GOT3 (cell line): ENCODE data around the gene LDAF1.
"Not testable (repeated sequence)": the region's sequence is repeated elsewhere in the genome, so short reads cannot be mapped to it uniquely, and the experiment has no call there.

Experiments used
- DNase-seq: peaks from one replicate; lab custom pipeline; 2025; ENCODE audit warnings: mixed read lengths; lab: John Stamatoyannopoulos, UW

The LDAF1 gene

DNA sequence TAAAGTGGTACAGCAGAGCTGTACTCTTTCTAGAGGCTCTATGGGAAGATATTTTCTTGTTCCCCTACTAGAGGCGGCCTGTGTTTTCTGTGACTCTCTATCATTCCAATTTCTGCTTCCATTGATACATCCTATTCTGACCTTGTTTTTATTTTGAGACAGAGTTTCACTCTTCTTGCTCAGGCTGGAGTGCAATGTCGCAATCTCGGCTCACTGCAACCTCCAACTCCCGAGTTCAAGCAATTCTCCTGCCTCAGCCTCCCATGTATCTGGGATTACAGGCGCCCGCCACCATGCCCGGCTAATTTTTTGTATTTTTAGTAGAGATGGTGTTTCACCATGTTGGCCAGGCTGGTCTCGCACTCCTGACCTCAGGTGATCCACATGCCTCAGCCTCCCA is 36.9 kb downstream of the LDAF1 start:
- DNase-seq, result not testable (repeated sequence)

DNA sequence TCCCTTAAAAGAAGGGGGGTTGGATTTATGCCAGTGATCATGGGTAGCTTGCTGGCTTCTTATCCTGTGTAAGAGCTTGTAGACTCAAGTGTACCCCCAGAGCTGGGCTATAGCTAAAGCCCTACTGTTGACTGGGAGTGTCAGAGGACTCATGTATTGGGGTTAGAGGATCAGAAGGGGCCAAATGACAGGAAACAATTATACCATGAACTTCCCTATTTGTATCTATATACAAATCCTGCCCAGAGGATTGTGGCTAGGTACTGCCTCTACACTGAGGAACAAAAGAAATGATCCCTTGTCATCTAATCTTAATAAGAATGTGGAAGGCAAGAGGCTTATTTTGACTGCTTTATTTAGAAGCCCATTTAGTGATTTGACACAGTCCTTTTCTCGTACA is 38.6 kb downstream of the LDAF1 start:
- DNase-seq, result no peak

DNA sequence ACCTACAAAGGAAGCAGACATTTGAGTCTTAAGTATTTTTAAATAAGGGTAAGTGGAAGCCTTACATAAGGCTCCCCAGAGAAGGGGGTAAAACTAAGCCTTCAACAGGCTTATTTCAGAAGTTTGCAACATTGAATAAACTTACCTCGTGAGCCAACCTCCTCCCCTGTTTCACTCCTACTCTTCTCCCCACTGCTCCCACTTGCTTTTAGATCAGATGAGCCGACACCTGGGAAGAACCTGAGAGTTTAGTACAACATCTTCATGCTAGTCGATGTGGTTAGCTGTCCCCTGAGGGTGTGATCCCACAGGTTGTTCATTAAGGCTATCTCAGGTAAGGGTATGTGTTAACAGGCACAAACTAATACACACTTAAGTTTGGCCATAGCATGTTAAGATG is 39.1 kb downstream of the LDAF1 start:
- no peak for DNase-seq

DNA sequence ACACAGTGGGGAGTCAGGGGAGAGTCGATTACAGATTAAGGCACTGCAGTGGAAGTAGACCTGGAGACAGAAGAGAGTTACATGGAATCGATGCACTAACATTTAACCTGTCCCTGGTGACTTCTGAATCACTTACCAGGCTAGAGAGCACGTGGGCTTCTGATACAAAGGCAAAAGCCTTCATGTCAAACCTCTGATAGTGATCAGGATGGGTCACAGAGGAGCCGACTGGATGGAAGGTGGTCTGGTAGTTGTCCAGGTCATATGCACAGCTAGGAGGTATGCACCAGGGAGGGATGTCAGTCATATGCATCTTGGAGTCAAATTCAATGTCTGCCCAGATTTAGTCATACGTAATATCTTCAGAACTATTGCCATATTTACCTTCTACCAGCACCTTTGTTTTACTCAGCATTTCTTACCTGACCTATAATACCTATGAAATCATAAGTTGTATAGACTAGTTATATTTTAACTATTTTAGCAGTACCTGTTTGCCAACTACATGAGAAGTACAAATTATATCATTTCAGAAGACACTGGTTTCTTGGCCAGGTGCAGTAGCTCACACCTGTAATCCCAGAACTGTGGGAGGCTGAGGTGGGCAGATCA is 41.2 kb downstream of the LDAF1 start:
- no peak for DNase-seq

DNA sequence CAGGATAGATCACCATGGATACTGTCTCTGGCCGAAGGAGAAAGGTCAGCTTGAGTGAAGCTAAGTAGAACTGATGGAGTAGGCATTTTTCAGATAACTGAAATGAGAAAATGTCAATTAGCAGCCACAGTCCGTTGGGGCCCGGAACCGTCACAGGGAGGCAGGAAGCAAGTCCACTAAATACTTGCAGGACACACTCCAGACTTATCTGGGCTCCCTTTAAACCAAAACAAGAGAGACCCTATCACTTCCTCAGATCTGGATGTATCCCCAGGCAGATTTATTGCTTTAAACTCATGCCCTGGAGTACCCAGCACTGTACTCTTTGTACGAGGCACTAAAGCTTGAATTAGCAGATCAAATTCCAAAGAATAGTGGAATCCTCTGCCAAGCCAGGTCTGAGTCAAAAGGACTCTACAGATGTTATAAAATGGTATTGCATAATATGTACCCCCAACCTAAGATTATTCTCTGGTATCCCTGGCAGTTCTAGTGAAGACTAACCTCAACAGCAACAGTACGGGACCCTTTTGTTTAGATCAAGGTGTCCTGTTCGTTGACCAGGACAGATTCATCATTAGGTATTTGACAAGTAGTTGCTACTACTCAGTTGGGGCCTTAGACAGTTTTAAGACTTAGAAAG is 44.8 kb downstream of the LDAF1 start:
- DNase-seq, result no peak

- no peak for DNase-seq
Measured at GRCh38 chr16:21205303-21205702, 46.8 kb downstream of the LDAF1 start.

- no peak for DNase-seq
Measured at GRCh38 chr16:21206550-21206949, 48.1 kb downstream of the LDAF1 start.

GRCh38 chr16:21208446-21209230 is 50.2 kb downstream of the LDAF1 start:
- no peak for DNase-seq

DNA sequence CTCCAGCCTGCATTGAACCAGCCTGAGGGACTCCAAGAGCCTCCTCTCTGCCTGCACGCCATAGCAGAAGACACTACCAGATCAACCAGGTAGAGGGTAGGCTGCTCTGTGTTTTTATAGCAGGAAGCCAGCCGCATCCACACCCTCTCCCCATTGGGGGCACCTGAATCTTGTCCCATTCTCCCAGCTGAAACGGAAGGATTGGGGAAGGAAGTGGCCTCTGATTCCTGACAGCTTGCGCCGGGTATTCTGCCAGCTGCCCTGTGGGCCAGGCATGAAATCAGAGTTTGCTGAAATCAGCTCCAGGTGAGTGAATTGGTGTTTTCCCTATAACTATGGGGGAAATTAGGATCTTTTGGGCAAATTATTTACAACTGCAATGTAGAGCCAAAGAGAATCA is 53.0 kb downstream of the LDAF1 start, which contains the start of gene ZP2:
Gene ZP2 (minus strand): TSS at position 89 of the 400 bp plus-strand sequence. CDS start 27 bp downstream, at position 62.
- DNase-seq, result no peak

DNA sequence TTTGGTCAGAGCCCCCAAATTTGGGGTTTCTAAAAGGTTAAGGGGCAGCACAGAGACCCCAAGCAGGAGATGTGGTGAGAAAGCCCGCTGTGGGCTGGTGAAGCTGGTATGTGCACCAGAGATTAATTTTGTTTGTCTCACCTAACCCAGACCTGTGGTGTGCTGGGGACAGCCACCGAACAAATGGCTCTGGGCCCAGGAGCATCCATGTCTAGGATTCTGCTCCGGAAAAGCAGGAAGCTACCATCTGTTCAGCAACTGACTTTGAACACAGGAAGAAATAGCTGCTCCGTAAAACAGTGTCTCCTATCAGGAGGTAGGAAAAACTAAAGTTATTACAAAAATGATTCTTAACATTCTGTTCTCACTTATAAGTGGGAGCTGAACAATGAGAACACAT is 55.6 kb downstream of the LDAF1 start:
- DNase-seq, result no peak

GRCh38 chr16:21217121-21217520 is 58.6 kb downstream of the LDAF1 start:
- no peak for DNase-seq

DNA sequence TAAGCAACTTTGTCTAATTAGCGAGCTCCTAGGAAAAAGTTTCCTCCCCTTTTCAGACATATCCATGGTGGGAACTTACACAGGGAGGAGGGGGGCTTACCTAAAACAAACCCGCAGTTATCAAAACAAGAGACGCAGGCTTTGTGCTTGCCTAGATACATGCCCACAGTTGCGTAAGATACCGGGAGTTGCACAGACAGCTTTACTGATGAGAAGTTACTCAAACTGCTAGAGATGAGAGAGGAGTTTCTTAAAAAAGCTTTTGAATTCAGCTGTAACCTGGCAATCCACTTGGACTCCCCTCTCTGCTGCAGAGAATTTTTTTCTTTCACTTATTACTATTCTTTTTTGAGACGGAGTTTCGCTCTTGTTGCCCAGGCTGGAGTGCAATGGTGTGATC is 59.7 kb downstream of the LDAF1 start:
- no peak for DNase-seq

- no peak for DNase-seq
Measured at GRCh38 chr16:21219551-21219950, 61.1 kb downstream of the LDAF1 start.

DNA sequence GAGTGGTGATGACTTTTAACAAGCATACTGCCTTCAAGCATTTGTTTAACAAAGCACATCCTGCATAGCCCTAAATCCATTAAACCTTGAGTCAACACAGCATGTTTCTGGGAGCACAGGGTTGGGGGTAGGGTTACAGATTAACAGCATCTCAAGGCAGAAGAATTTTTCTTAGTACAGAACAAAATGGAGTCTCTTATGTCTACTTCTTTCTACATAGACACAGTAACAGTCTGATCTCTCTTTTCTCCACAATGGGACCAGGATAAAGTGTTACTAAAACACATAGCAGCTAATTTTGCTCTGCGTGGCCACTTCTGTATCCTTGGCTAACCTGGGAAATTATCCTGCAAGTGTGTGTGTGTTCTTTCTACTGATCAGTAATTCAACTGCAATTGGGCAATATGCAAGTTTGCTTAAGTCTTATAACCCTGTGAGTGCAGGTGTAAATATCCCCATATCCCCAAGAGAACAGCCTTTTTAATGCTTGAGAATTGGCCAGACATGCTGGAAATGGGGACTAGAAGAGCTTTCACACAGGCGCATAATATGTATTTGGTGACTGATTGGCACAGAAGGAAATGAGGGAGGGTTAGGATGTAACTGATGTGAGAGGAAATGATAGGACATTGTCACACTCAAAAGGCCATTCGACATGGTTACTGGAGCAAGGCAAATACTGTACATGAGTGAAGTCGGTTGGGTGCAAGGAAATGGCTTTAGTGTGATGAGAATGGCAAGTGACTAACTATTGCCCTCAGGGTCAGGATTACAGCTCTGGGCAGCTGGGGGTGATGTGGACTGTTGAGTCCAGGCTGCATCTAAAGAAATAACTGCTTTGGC is 64.2 kb downstream of the LDAF1 start:
- no peak for DNase-seq

DNA sequence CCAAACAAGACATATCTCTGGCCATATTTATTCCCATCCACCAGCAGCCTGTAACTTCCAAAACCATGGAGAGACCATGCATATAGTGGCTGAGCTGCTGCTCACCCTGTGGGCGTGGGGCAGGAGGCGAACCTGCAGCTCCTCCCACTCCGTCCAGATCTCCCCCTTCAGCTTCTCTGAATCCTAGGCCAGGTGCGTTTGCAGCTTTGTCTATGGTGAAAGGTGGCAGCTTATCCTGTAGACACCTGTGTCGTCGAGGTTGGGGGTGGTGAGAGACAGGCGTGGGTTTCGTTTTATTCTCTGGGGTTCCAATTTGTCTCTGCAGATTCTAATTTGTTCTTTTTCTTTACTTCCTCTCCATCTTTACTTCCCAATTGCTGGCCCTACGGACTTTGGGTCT is 65.3 kb downstream of the LDAF1 start:
- no peak for DNase-seq

DNA sequence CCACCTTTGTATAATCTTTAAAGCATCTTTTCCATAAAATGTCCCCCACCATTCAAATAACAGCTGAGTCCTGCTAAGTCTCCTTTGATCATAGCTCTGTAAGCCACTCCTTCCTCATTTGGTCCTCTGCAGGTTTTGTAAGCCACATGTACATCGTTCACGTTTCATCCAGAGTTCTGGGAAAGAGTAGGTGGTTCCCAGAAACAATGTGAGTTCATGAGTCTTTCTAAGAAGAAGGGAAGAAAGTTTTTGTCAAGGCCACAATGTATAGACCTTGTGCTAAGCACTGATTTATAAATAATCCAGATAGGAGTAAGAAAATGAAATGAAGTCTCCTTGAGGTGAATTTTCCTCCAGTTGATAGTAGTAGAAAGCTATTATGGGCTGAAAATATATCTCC is 66.3 kb downstream of the LDAF1 start:
- no peak for DNase-seq

- DNase-seq, result no peak
Measured at GRCh38 chr16:21226749-21227148, 68.3 kb downstream of the LDAF1 start.

- DNase-seq, result no peak
Measured at GRCh38 chr16:21227866-21228265, 69.4 kb downstream of the LDAF1 start.

DNA sequence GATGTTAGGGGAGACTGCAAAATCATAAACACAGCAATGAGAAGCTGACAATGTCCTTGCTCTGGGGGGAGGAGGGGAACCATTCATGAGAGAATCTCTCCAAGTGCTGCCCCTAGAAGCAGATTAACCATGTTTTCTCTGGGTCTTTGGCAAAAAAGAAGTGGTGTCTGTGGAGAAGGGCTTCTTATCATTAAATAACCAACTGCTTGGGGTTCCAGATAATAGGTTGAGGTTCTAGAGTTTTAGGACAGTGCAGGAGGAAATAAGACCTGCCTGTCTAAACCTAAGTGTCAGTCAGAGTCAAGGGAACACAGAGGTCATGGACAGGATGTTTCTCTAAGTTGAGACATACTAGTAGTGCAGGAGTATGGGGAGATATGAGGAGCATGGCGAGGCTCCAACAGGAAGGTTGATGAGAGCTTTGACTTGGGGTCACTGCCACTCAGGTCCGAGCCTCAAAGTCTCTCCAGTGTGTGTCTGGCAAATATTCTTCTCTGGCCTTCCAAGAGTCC is 69.9 kb downstream of the LDAF1 start:
- DNase-seq, result no peak
